Ecto neural progenitor cell (in vitro differentiated cells): ENCODE data around the gene DMD.
"Not testable (repeated sequence)": the region's sequence is repeated elsewhere in the genome, so short reads cannot be mapped to it uniquely, and the experiment has no call there.

ENCODE experiments used
- DNase-seq: peaks from one replicate; pipeline ENCODE4 v3.0.0-alpha.2; 2018; ENCODE audit warnings: low spot score

DMD gene

GRCh38 chrX:32851556-32851955, 359.8 kb downstream of the DMD start:
- no peak for DNase-seq

GRCh38 chrX:32847921-32848320, 363.4 kb downstream of the DMD start:
- DNase-seq, result no peak

GRCh38 chrX:32842053-32842452, 369.3 kb downstream of the DMD start:
- no peak for DNase-seq

GRCh38 chrX:32839781-32840180, 371.6 kb downstream of the DMD start:
- no peak for DNase-seq

GRCh38 chrX:32825009-32825408, 386.3 kb downstream of the DMD start:
- DNase-seq, result no peak

GRCh38 chrX:32804034-32804433, 407.3 kb downstream of the DMD start:
- no peak for DNase-seq

- no peak for DNase-seq
These were observed 412.4 kb downstream of the DMD start for GRCh38 chrX:32798990-32799389.

GRCh38 chrX:32788936-32789335, 422.4 kb downstream of the DMD start:
- DNase-seq, result no peak

- DNase-seq, result no peak
These were observed 431.2 kb downstream of the DMD start for GRCh38 chrX:32780109-32780508.

- DNase-seq, result no peak
These were observed 432.4 kb downstream of the DMD start for GRCh38 chrX:32778965-32779364.

- DNase-seq, result no peak
These were observed 436.4 kb downstream of the DMD start for GRCh38 chrX:32774966-32775365.

GRCh38 chrX:32749070-32749469, 462.3 kb downstream of the DMD start:
- no peak for DNase-seq

- no peak for DNase-seq
These were observed 466.0 kb downstream of the DMD start for GRCh38 chrX:32745323-32745722.

GRCh38 chrX:32744921-32745320, 466.4 kb downstream of the DMD start:
- no peak for DNase-seq

- no peak for DNase-seq
These were observed 469.4 kb downstream of the DMD start for GRCh38 chrX:32741910-32742309.

- no peak for DNase-seq
These were observed 502.8 kb downstream of the DMD start for GRCh38 chrX:32708542-32708941.

GRCh38 chrX:32705385-32705784, 506.0 kb downstream of the DMD start:
- not testable (repeated sequence) for DNase-seq

- DNase-seq, result no peak
These were observed 524.0 kb downstream of the DMD start for GRCh38 chrX:32687379-32687778.

- no peak for DNase-seq
These were observed 532.9 kb downstream of the DMD start for GRCh38 chrX:32678487-32678886.

- no peak for DNase-seq
These were observed 538.2 kb downstream of the DMD start for GRCh38 chrX:32673193-32673592.

GRCh38 chrX:32662516-32662915, 548.8 kb downstream of the DMD start:
- no peak for DNase-seq

GRCh38 chrX:32644476-32645245, 566.7 kb downstream of the DMD start:
- no peak for DNase-seq

- no peak for DNase-seq
These were observed 569.1 kb downstream of the DMD start for GRCh38 chrX:32642283-32642682.

- no peak for DNase-seq
These were observed 593.2 kb downstream of the DMD start for GRCh38 chrX:32618154-32618553.
